PC-9 (cell line): ENCODE results near the gene TNFRSF4. TPM values are rescaled to one million over a fixed set of nuclear protein-coding genes. Genes with fewer than 3 reads are reported as not detected.

ENCODE experiments used
- BruUV-seq: library from RNA; stranded (reverse); fragments of 400-500 nt; replicated peaks from 2 replicates; lab custom pipeline; 2021; lab: Mats Ljungman, UMichigan
- CTCF ChIA-PET: fragments of 300-600 bp; sonication (Branson Sonifier 250); formaldehyde crosslinking; loops from one replicate; lab custom pipeline; 2022; ENCODE audit warnings: antibody characterized with exemption; lab: Charles Lee
- POLR2A ChIA-PET: fragments of 300-600 bp; sonication (Branson Sonifier 250); formaldehyde crosslinking; loops from one replicate; lab custom pipeline; 2022; ENCODE audit warnings: antibody characterized with exemption; ENCODE audit not compliant: unreplicated experiment; lab: Charles Lee
- DNase-seq, 2 experiments: peaks; one replicate each; pipeline versions ENCODE4 v3.0.0 to v3.0.0-alpha.2; 2015 to 2022; ENCODE audit warnings: mixed read lengths in 1 of 2
- H2AFZ ChIP-seq: fragments of 200-600 bp; sonication (generic); 2 replicates; pipeline ENCODE4 v1.8.1; 2017; ENCODE audit warnings: antibody characterized with exemption
- H3F3A ChIP-seq: fragments of 200-600 bp; sonication (generic); 2 replicates; pipeline ENCODE4 v1.8.1; 2017; ENCODE audit warnings: antibody characterized with exemption, mild to moderate bottlenecking, low read depth; ENCODE audit not compliant: insufficient read depth
- H3K27ac ChIP-seq: fragments of 200-600 bp; sonication (generic); 2 replicates; pipeline ENCODE4 v1.6.1; 2016; ENCODE audit warnings: mixed run types
- H3K27me3 ChIP-seq: fragments of 200-600 bp; sonication (generic); 2 replicates; pipeline ENCODE4 v1.6.1; 2016; ENCODE audit warnings: low read depth, mixed run types; ENCODE audit not compliant: insufficient read depth
- H3K36me3 ChIP-seq: fragments of 200-600 bp; sonication (generic); 2 replicates; pipeline ENCODE4 v1.6.1; 2016; ENCODE audit warnings: low read depth, mixed run types
- H3K4me1 ChIP-seq: fragments of 200-600 bp; sonication (generic); replicated peaks from 2 replicates; pipeline ENCODE4 v1.6.1; 2016; ENCODE audit warnings: mixed run types; ENCODE audit not compliant: insufficient read depth
- H3K4me2 ChIP-seq: fragments of 200-600 bp; sonication (generic); 2 replicates; pipeline ENCODE4 v1.6.1; 2017; ENCODE audit warnings: mixed run types
- H3K4me3 ChIP-seq: fragments of 200-600 bp; sonication (generic); 2 replicates; pipeline ENCODE4 v1.6.1; 2016; ENCODE audit warnings: mixed run types
- H3K79me2 ChIP-seq: fragments of 200-600 bp; sonication (generic); 2 replicates; pipeline ENCODE4 v1.6.1; 2017; ENCODE audit warnings: low read depth, mixed run types
- H3K9me2 ChIP-seq: fragments of 200-600 bp; sonication (generic); 2 replicates; pipeline ENCODE4 v1.8.1; 2017; ENCODE audit warnings: mild to moderate bottlenecking; ENCODE audit not compliant: insufficient read depth
- H3K9me3 ChIP-seq: fragments of 200-600 bp; sonication (generic); 2 replicates; pipeline ENCODE4 v1.8.1; 2016; ENCODE audit warnings: low read depth; ENCODE audit not compliant: insufficient read depth
- H4K20me1 ChIP-seq: fragments of 200-600 bp; sonication (generic); 2 replicates; pipeline ENCODE4 v1.8.1; 2017; ENCODE audit not compliant: insufficient read depth
- CTCF ChIP-seq: fragments of 200-600 bp; sonication (generic); conservative IDR thresholded peaks from 2 replicates; pipeline ENCODE4 v1.6.1; 2017; ENCODE audit warnings: mixed run types, antibody characterized with exemption, mild to moderate bottlenecking, moderate library complexity
- EZH2 ChIP-seq: fragments of 200-600 bp; sonication (generic); IDR thresholded peaks from 2 replicates; pipeline ENCODE4 v1.8.0; 2017; ENCODE audit warnings: antibody characterized with exemption, low read depth
- intact Hi-C: fragments of 100-400 bp; cut with micrococcal nuclease; formaldehyde crosslinking; loops from one replicate; pipeline ENCODE4 v1.10.0; 2022; ENCODE audit not compliant: unreplicated experiment
- total RNA-seq: library from RNA; stranded (reverse); gene quantifications from 2 replicates; pipeline ENCODE4 v1.2.3, GENCODE V29; 2021

Gene TNFRSF4
- total RNA-seq, 1 experiment from 2014 or later = 0.20 TPM

- Histone ChIP-seq H3K4me1 (no peaks in the 10 kb centered on the region), H3K36me3 (0 out of 2 replicates have a peak, but pooled peaks cover 3% of the 10 kb centered on the region), H3K9me3 (no peaks in the 10 kb centered on the region), H3F3A (peaks cover 16% of the 10 kb centered on the region), H4K20me1 (peaks cover 6% of the 10 kb centered on the region; the same call in 1 of the 2 replicates), H3K4me2 (no peak overlapping the region), H3K79me2 (no peaks in the 10 kb centered on the region), H3K27ac (no peak overlapping the region), H3K27me3 (no peaks in the 10 kb centered on the region), H3K9me2 (no peaks in the 10 kb centered on the region), H2AFZ (no peak overlapping the region), H3K4me3 (no peak overlapping the region)
- TSS peak; percentile 32 for BruUV-seq
- ChIA-PET POLR2A (interaction anchor here (0.9 kb wide), 1 partner anchor 105 kb away, joined by 3 read pairs; no protein-coding TSS in a partner anchor), CTCF (no interaction called here)
- intact Hi-C loops = no loop called here
- no peak for TF ChIP-seq EZH2
- TF ChIP-seq CTCF = no peak
- DNase-seq = no peak
These were observed 41.1 kb upstream of the TNFRSF4 start for GRCh38 chr1:1255078-1255477.

GRCh38 chr1:1254667-1254998, 40.7 kb upstream of the TNFRSF4 start:
- Histone ChIP-seq H3K9me3 (no peaks in the 10 kb centered on the region), H3K4me3 (no peak overlapping the region), H3K36me3 (no peaks in the 10 kb centered on the region), H3K27me3 (no peaks in the 10 kb centered on the region), H3K4me2 (no peak overlapping the region), H3K27ac (no peak overlapping the region), H3K4me1 (no peaks in the 10 kb centered on the region), H3F3A (peaks cover 16% of the 10 kb centered on the region), H3K9me2 (no peaks in the 10 kb centered on the region), H3K79me2 (no peaks in the 10 kb centered on the region), H2AFZ (no peak overlapping the region), H4K20me1 (peaks cover 6% of the 10 kb centered on the region; the same call in 1 of the 2 replicates)
- ChIA-PET CTCF (no interaction called here), POLR2A (interaction anchor here (0.9 kb wide), 1 partner anchor 105 kb away, joined by 3 read pairs; no protein-coding TSS in a partner anchor)
- no TSS peak for BruUV-seq
- intact Hi-C loops = no loop called here
- TF ChIP-seq EZH2 (no peak), CTCF (no peak)
- no peak for DNase-seq

- Histone ChIP-seq H3K9me3 (no peaks in the 10 kb centered on the region), H3K4me1 (no peaks in the 10 kb centered on the region), H3K79me2 (no peaks in the 10 kb centered on the region), H3K27me3 (no peaks in the 10 kb centered on the region), H3K36me3 (no peaks in the 10 kb centered on the region), H3K9me2 (no peaks in the 10 kb centered on the region), H3K4me3 (no peak overlapping the region), H3K4me2 (no peak overlapping the region), H4K20me1 (peaks cover 6% of the 10 kb centered on the region; the same call in 1 of the 2 replicates), H3K27ac (no peak overlapping the region), H3F3A (peaks cover 16% of the 10 kb centered on the region), H2AFZ (no peak overlapping the region)
- DNase-seq = no peak
- intact Hi-C loops = no loop called here
- BruUV-seq = no TSS peak
- TF ChIP-seq CTCF = no peak
- TF ChIP-seq EZH2 = no peak
- ChIA-PET CTCF (no interaction called here), POLR2A (interaction anchor here (0.9 kb wide), 1 partner anchor 104 kb away, joined by 3 read pairs; no protein-coding TSS in a partner anchor)
These were observed 40.2 kb upstream of the TNFRSF4 start for GRCh38 chr1:1253972-1254666.
